Natural killer cell (primary cell): ENCODE measurements around the gene AIFM3. TPM values are rescaled to one million over a fixed set of nuclear protein-coding genes. Genes with fewer than 3 reads are reported as not detected.
"Not testable (repeated sequence)": the region's sequence is repeated elsewhere in the genome, so short reads cannot be mapped to it uniquely, and the experiment has no call there.

Experiments used
- ATAC-seq, 3 donors: fragments of 150-1000 bp in 2 of 3; fragments of 200-7000 bp in 1 of 3; cut with Tn5 transposase; 1 replicate in 1 of 3; 2 replicates in 2 of 3; pipeline ENCODE4 v1.10.0; 2021; ENCODE audit warnings: mild to moderate bottlenecking in 2 of 3, moderate library complexity in 2 of 3
- DNase-seq, 2 donors: peaks; one replicate each; pipeline versions ENCODE4 v3.0.0 to v3.0.0-alpha.2; 2013 to 2021; ENCODE audit warnings: mixed read lengths in 1 of 2
- H3K27ac ChIP-seq: one replicate; pipeline ENCODE4 v1.5.1; 2013; ENCODE audit warnings: mild to moderate bottlenecking, low read length
- H3K27me3 ChIP-seq: one replicate; pipeline ENCODE4 v1.6.1; 2013; ENCODE audit warnings: low read length; ENCODE audit not compliant: control insufficient read depth, insufficient read depth
- H3K36me3 ChIP-seq: one replicate; pipeline ENCODE4 v1.6.1; 2013; ENCODE audit warnings: low read length; ENCODE audit not compliant: control insufficient read depth, insufficient read depth
- H3K4me1 ChIP-seq: one replicate; pipeline ENCODE4 v1.6.1; 2013; ENCODE audit warnings: low read length; ENCODE audit not compliant: control insufficient read depth, insufficient read depth
- H3K4me3 ChIP-seq: one replicate; pipeline ENCODE4 v1.5.1; 2013; ENCODE audit warnings: low read length
- H3K9me3 ChIP-seq: one replicate; pipeline ENCODE4 v1.6.1; 2013; ENCODE audit warnings: low read length; ENCODE audit not compliant: control insufficient read depth, insufficient read depth
- H3K27ac Mint-ChIP-seq, 2 donors: one replicate each; pipeline ENCODE4 v1.8.0; 2022; ENCODE audit warnings: mild to moderate bottlenecking in 2 of 2, mixed read lengths in 2 of 2, moderate library complexity in 1 of 2
- H3K27me3 Mint-ChIP-seq, 2 donors: one replicate each; pipeline ENCODE4 v1.8.0; 2022; ENCODE audit warnings: low read depth in 2 of 2, mixed read lengths in 2 of 2
- H3K36me3 Mint-ChIP-seq: one replicate; pipeline ENCODE4 v1.8.0; 2022; ENCODE audit warnings: mixed read lengths
- H3K4me1 Mint-ChIP-seq, 2 donors: one replicate each; pipeline ENCODE4 v1.8.0; 2022; ENCODE audit warnings: mixed read lengths in 2 of 2
- H3K4me3 Mint-ChIP-seq: one replicate; pipeline ENCODE4 v1.8.0; 2022; ENCODE audit warnings: mild to moderate bottlenecking, moderate library complexity, mixed read lengths
- H3K9me3 Mint-ChIP-seq, 2 donors: one replicate each; pipeline ENCODE4 v1.8.0; 2022; ENCODE audit warnings: mixed read lengths in 2 of 2
- CTCF ChIP-seq: fragments of 200-600 bp; IDR thresholded peaks from one replicate; pipeline ENCODE4 v1.8.0; 2022; ENCODE audit warnings: antibody characterized with exemption
- WGBS: methylation state at CpG from one replicate; pipeline ENCODE4 v1.1.7; 2013; ENCODE audit warnings: missing lambda C conversion rate; ENCODE audit not compliant: insufficient coverage; 5-methylcytosine and 5-hydroxymethylcytosine counted together
- intact Hi-C: fragments of 100-400 bp; cut with micrococcal nuclease; formaldehyde crosslinking; loops from one replicate; pipeline ENCODE4 v1.14.2; 2022
- total RNA-seq, 4 donors: library from RNA; stranded (reverse); fragments of 120-200 nt in 1 of 4; gene quantifications; one replicate each; pipeline versions ENCODE4 v1.2.3 to v1.2.4, GENCODE V29; 2013 to 2022

Gene AIFM3
- total RNA-seq, 3 donors from 2014 or later (not counting 1 experiment from before 2014, with no cell fraction given), result 1.5 to 2.3 (median 2.2) TPM

- Mint-ChIP-seq H3K4me3 (peak within 1 kb of the TSS; percentile 93), H3K27me3 (no peaks in the 10 kb centered on the region), H3K4me1 (peaks cover 26 to 33% of the 10 kb centered on the region in 2 donors), H3K27ac (peak within 1 kb of the TSS; percentile 98 to 99), H3K36me3 (no peaks in the 10 kb centered on the region), H3K9me3 (no peaks in the 10 kb centered on the region)
- peaks cover 35% of the 10 kb centered on the region for H3K4me1 ChIP-seq
- WGBS, result under 1% methylated on average over 83 of the region's 83 CpGs
- intact Hi-C loops, result loop anchor here (1.0 kb wide), 2 partner anchors 13 to 19 kb away; partner anchors contain the start of gene LZTR1
- peaks cover 17% of the 10 kb centered on the region for H3K36me3 ChIP-seq
- no peaks in the 10 kb centered on the region for H3K27me3 ChIP-seq
- peak; percentile 88 to 96 (median 90) for ATAC-seq
- peak within 1 kb of the TSS; percentile 87 for H3K4me3 ChIP-seq
- no peak for TF ChIP-seq CTCF
- DNase-seq, result peak; percentile 96 to 99
- no peaks in the 10 kb centered on the region for H3K9me3 ChIP-seq
- H3K27ac ChIP-seq, result peak within 1 kb of the TSS; percentile 94
Measured at GRCh38 chr22:21001601-21002325, 34.7 kb downstream of the AIFM3 start, which contains the start of gene THAP7. Gene THAP7 (minus strand): TSS chr22:21002118. CDS start chr22:21001911, 207 bp downstream.

GRCh38 chr22:21003782-21004181 lies 36.7 kb downstream of the AIFM3 start:
- no peak for ATAC-seq
- H3K27ac ChIP-seq, result no peak overlapping the region
- intact Hi-C loops, result no loop called here
- H3K9me3 Mint-ChIP-seq, result no peaks in the 10 kb centered on the region
- peaks cover 26 to 33% of the 10 kb centered on the region in 2 donors for H3K4me1 Mint-ChIP-seq
- DNase-seq, result no peak
- no peaks in the 10 kb centered on the region for H3K27me3 Mint-ChIP-seq
- peaks cover 15% of the 10 kb centered on the region for H3K36me3 ChIP-seq
- peak overlapping the region; percentile 98 to 99 for H3K27ac Mint-ChIP-seq
- H3K27me3 ChIP-seq, result no peaks in the 10 kb centered on the region
- WGBS, result 100% methylated on average over 3 of the region's 4 CpGs
- no peak overlapping the region for H3K4me3 ChIP-seq
- H3K4me1 ChIP-seq, result peaks cover 35% of the 10 kb centered on the region
- no peaks in the 10 kb centered on the region for H3K36me3 Mint-ChIP-seq
- no peaks in the 10 kb centered on the region for H3K9me3 ChIP-seq
- TF ChIP-seq CTCF, result no peak
- no peak overlapping the region for H3K4me3 Mint-ChIP-seq

GRCh38 chr22:21009208-21009607 lies 42.2 kb downstream of the AIFM3 start:
- ATAC-seq, H3K36me3 ChIP-seq, H3K27ac ChIP-seq, H3K4me1 ChIP-seq, H3K27me3 Mint-ChIP-seq, intact Hi-C loops, H3K27ac Mint-ChIP-seq, H3K9me3 Mint-ChIP-seq, DNase-seq, H3K4me3 ChIP-seq, H3K9me3 ChIP-seq, H3K36me3 Mint-ChIP-seq, H3K27me3 ChIP-seq, H3K4me3 Mint-ChIP-seq: not testable (repeated sequence)
- WGBS, result 95% methylated on average over 13 of the region's 13 CpGs
- peaks cover 5 to 10% of the 10 kb centered on the region in 2 donors for H3K4me1 Mint-ChIP-seq

- WGBS, result 82% methylated on average over 10 of the region's 10 CpGs
- Histone ChIP-seq H3K4me3 (no peak overlapping the region), H3K36me3 (no peaks in the 10 kb centered on the region), H3K27ac (no peak overlapping the region), H3K27me3 (no peaks in the 10 kb centered on the region), H3K9me3 (no peaks in the 10 kb centered on the region), H3K4me1 (peaks cover 16% of the 10 kb centered on the region)
- intact Hi-C loops, result loop anchor here (5.0 kb wide), 1 partner anchor 93 kb away; the partner anchor contains the start of gene CRKL
- no peak for ATAC-seq
- DNase-seq, result peak in 1 of 2 donors; percentile 63
- no peaks in the 10 kb centered on the region for H3K36me3 Mint-ChIP-seq
- TF ChIP-seq CTCF, result no peak
- no peak overlapping the region for H3K27ac Mint-ChIP-seq
- H3K9me3 Mint-ChIP-seq, result no peaks in the 10 kb centered on the region
- H3K4me3 Mint-ChIP-seq, result no peak overlapping the region
- H3K4me1 Mint-ChIP-seq, result peaks cover 11 to 16% of the 10 kb centered on the region in 2 donors
- no peaks in the 10 kb centered on the region for H3K27me3 Mint-ChIP-seq
Measured at GRCh38 chr22:21009638-21010425, 42.8 kb downstream of the AIFM3 start.
